SK-MEL-5 (cell line): Measurements from ENCODE around the gene CARS1. TPM values are rescaled to one million over a fixed set of nuclear protein-coding genes. Genes with fewer than 3 reads are reported as not detected.

ENCODE experiments used
- DNase-seq: peaks from one replicate; pipeline ENCODE4 v3.0.0-alpha.2; 2016; ENCODE audit warnings: low read depth, low spot score
- in situ Hi-C: cut with HindIII; loops from 2 replicates; pipeline ENCODE4 v1.10.0; 2016; ENCODE audit warnings: low sequenced_read_pairs, high pct_unique_total_duplicates, low pct_unique_long_range_greater_than_20kb
- small RNA-seq, 2 experiments: library from RNA; depleted of rRNA; stranded (forward); fragments of <200 nt; gene quantifications; one replicate each; pipeline ENCODE3, GENCODE V24; 2014
- total RNA-seq: library from RNA; depleted of rRNA; stranded (reverse); fragments of >200 nt; shearing (Covaris generic); gene quantifications from 2 replicates; pipeline ENCODE4 v1.2.3, GENCODE V29; 2014; rRNA removed

Gene CARS1
- total RNA-seq, 1 experiment from 2014 or later = 109 TPM

DNA sequence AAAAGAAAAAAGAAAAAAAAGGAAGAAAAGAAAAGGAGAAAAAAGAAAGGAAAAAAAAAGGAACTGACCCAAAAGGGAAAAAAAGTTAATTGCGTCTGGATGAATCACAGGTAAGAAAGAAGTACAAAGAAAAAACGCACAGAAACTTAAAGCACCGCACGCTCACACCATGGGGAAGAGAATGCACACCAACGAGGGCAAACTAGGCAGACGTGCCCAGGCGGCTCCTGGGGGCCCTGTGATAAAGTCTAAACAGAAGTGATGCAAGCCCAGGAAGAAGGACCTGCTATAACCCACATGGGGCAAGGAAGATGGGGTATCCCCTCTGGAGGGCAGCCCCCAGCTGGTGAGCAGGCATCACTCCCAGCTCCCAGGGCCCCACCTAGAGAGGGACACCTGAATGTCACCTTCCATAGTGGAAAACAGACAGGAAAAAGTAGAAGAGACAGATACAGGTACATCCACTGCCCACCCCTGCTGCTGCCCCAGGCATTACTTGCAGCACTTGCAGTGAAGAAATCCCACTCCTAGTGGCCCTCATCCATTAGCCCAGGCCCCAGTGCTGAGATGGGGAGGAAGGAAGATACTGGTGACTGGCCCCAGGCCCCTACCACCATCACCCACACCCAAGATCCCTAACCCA is 94.0 kb downstream of the CARS1 start:
- in situ Hi-C loops = no loop called here
- DNase-seq = no peak

DNA sequence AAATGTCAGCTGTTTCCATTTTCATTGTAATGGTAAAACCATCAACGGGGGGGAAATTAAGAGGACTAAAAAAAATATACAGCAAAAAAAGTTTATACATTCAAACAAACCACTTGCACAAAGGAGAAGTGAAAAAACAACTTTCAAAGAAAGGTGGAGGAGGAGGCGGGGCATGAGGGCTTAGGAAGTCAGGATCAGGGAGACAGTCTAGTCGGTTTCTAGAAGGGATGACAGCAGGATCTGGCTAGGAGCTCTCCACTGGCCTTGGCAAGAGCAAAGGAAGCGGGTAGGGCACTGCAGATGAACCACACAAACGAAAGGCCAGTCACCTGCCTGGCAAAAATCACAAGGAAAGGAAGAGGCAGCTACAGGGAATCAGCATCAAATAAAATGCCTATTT is 96.1 kb downstream of the CARS1 start:
- DNase-seq = no peak
- in situ Hi-C loops = no loop called here

DNA sequence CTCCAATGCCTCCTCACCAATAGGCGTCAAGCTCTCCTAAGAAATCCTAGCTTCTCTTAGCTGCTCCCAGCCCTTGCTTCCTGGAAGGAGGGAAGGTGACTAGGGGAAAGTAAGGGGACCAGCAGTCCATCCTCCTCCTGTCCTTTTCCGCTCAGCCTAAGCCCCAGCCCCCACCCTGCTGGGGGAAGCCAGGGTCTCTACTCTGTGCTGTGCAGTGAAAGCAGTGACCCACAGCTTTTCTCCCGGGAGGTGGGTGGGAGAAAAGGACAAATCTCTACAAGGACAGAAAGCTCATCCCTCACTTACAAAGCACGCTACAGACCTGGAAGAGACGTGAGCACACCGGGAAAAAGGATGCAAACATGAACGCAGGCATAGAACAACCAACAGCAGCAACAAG is 97.1 kb downstream of the CARS1 start:
- in situ Hi-C loops = no loop called here

DNA sequence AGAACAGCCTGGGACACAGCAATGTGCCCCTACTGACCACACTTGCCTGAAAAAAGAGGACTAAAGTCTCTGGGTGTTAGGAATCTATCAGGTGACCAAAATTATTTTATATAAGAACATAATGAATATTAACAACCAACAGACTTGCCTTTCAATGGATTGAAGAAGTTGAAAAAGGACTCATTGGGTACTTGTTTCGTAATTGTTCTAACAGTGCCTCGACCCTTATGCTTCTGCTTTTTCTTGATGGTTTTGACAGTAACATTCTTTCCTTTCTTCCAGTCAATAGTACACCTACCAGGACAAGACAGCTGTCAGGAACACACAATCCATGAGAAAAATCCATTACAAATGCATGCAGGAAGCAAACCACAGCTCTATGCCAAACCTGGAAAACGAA is 99.0 kb downstream of the CARS1 start:
- in situ Hi-C loops = no loop called here
- no peak for DNase-seq

More for the DNA sequence above, 97.1 kb downstream of the CARS1 start:
- no peak for DNase-seq

DNA sequence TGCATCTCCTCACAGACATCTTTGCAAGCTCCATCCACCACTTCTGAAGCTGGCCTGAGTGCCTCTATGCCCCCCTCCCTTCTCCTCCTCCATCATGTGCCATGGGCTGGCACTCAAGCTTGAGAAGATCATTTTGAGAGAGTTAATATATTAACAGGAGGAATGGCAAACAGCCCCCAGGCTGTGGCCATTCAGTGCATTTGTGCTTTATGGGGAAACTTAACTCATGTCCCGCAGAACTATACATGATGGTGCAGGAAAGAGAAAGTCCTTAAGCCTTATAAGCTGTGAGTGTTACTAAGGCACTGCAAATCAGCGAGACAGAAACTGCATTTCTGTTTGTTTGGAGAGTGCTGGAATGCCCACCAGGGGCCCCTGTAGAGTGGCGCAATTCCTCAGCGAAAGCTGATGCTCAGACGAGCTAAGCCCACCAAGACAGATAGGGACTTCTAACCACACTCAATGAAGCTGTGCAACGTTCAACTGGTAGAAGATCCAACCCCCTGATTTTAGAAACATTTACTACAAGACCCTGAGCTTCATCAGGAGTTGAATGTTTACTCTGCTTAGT is 101.2 kb downstream of the CARS1 start:
- no peak for DNase-seq
- in situ Hi-C loops = no loop called here

DNA sequence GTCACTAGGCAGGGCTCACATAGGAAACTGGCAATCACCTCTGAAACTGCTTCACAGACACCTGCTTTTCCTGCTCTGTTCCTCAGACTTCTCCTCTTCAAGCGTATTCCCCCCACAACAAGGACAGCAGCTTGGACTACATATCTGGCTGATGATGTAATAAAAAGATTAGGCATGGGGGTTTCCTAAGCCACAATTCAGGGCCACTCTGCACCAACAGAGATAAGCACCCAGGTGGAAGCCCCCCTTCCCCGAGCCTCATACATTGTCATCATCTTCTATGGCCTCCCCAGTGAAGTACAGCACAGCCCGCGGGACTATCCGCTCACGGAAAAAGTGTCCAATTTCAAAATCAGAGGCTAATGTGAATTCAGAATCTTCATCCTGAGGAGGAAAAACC is 103.0 kb downstream of the CARS1 start:
- DNase-seq = no peak
- in situ Hi-C loops = no loop called here

DNA sequence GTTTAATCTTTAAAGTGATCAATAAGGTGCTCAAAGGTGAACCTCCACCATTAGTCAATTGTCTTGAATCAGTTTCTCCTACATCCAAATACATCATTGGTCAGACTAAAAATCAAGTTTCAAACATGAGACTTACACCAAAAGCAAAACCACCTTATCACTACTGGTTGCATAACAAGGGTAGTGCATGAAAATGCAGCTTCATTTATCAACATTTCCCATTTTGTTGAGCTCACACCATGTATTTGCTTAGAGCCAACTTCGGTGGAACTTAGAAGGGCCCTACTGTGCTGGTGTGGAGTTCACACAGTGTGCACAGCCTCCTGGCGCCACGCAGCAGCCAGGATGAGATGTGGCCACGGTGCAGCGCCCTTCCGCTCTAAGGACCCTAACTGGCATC is 104.9 kb downstream of the CARS1 start:
- in situ Hi-C loops = no loop called here
- DNase-seq = no peak

DNA sequence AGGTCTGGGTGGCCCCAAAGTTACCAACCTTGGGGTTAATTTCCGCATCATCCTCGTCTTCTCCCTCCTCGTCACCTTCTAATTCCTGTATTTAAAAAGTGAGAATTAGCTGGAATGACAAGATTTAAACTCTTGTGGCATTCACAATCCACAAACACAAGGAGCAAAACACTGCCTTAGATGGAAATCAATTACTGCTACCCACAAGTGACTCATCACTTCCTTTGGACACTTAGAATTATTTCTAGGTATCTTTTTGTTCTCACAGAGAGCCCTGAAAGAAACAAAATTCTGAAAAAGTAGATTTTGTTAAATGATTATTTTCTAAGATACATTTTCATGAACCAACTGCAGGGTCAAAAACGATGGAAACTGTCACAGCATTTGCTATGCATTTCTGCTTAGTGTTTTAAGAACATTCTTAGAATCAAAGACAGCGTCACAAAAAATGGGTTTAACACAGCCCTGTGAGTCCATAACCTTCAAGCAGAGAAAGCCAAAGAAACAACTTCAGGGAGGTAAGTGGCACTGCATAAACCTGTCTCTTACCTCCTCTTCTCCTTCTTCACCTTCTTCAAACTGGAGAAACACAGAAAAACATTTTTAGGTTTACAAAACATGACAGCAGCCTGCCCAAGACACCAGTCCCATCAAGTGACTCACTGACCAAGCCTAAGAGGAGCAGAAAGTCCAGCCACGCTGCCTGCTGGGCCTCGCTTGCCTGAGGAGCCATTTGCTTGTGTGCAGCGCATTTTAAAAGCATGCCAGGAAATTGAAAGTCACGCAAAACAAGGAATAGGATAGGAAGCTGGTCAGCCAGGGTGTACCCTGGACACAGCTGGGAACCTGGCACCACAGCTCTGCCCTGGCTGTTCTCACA is 105.8 kb downstream of the CARS1 start:
- in situ Hi-C loops = no loop called here
- DNase-seq = no peak

Small RNA genes lying within 50 kb of the gene (small RNA-seq; reads per million reads assigned to genes)
- gene RNU1-91P (0 reads per million in 2 experiments), gene SNORA54 (1.9 to 6.1 reads per million in 2 experiments)

Other genes with a start within 250 kb of the CARS1 start
- 14.7 and 18.7 TPM in 2 replicates for gene CDKN1C, start 171.6 kb downstream of the CARS1 start, total RNA-seq
- 11.1 and 13.1 TPM in 2 replicates for gene PHLDA2, start 128.0 kb downstream of the CARS1 start, total RNA-seq
- 203 and 212 TPM in 2 replicates for gene NAP1L4, start 65.1 kb downstream of the CARS1 start, total RNA-seq
- 11.7 and 15.2 TPM in 2 replicates for gene OSBPL5, start 107.9 kb upstream of the CARS1 start, total RNA-seq
- gene MRGPRG, start 161.4 kb upstream of the CARS1 start, total RNA-seq = not detected in 2 replicates
- gene MRGPRE, start 175.0 kb upstream of the CARS1 start, total RNA-seq = not detected in 2 replicates